Esophagus squamous epithelium (tissue), 4 donors: ENCODE data around the gene OPN4.

Source experiments
- POLR2A ChIP-seq, 4 donors: fragments of 450-650 bp; IDR thresholded peaks; one replicate each; pipeline ENCODE4 v1.6.1; 2017; ENCODE audit warnings: antibody characterized with exemption in 4 of 4, mild to moderate bottlenecking in 4 of 4, moderate library complexity in 3 of 4
- TF ChIP-seq, protein P1 (sequence below), 6 experiments: fragments of 450-650 bp in 4 of 6; fragments of 200-600 bp in 2 of 6; sonication (generic) in 2 of 6; IDR thresholded peaks; one replicate each; pipeline ENCODE4 v1.5.1; 2016 to 2019; ENCODE audit warnings: antibody characterized with exemption in 6 of 6, mild to moderate bottlenecking in 4 of 6, moderate library complexity in 4 of 6

DNA sequence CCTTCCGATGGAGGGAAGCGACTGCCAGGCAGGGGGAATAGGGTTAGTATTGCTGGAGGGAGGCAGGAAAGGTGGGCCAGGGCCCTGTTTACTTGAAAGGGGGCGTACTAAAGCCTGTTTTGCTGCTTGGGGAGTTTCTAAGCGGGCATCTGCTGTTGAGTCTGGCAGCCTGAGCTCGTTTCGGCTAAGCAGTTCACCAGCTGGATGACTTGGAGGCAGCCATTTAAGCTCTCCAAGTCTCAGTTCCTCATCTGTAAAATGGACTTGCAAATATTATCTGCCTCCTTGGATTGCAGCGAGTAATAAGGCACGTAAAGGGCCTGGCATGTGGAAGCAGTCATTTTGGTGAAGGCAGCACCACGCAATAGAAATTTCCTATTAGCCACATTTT, 58.0 kb downstream of the OPN4 start:
- no peak for TF ChIP-seq POLR2A (IDR thresholded peaks at IDR 0.05)
- TF ChIP-seq, protein P1, sequence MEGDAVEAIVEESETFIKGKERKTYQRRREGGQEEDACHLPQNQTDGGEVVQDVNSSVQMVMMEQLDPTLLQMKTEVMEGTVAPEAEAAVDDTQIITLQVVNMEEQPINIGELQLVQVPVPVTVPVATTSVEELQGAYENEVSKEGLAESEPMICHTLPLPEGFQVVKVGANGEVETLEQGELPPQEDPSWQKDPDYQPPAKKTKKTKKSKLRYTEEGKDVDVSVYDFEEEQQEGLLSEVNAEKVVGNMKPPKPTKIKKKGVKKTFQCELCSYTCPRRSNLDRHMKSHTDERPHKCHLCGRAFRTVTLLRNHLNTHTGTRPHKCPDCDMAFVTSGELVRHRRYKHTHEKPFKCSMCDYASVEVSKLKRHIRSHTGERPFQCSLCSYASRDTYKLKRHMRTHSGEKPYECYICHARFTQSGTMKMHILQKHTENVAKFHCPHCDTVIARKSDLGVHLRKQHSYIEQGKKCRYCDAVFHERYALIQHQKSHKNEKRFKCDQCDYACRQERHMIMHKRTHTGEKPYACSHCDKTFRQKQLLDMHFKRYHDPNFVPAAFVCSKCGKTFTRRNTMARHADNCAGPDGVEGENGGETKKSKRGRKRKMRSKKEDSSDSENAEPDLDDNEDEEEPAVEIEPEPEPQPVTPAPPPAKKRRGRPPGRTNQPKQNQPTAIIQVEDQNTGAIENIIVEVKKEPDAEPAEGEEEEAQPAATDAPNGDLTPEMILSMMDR (IDR thresholded peaks at IDR 0.05), result no peak
